Mucosa of descending colon (tissue), 3 donors: ENCODE measurements around the gene TMEM109. TPM values are rescaled to one million over a fixed set of nuclear protein-coding genes. Genes with fewer than 3 reads are reported as not detected.

Experiments
- ATAC-seq: fragments of 200-7000 bp; cut with Tn5 transposase; one replicate; pipeline ENCODE4 v1.9.1; 2020; ENCODE audit warnings: mild to moderate bottlenecking, moderate library complexity
- DNase-seq, 3 donors: peaks; one replicate each; pipeline ENCODE4 v3.0.0-alpha.2; 2020
- H3K36me3 ChIP-seq: fragments of 200-600 bp; one replicate; pipeline ENCODE4 v1.8.0; 2021; ENCODE audit warnings: low read depth, mild to moderate bottlenecking
- H3K4me1 ChIP-seq: fragments of 200-600 bp; one replicate; pipeline ENCODE4 v1.8.0; 2021; ENCODE audit warnings: low read depth, mild to moderate bottlenecking
- H3K4me3 ChIP-seq: fragments of 200-600 bp; one replicate; pipeline ENCODE4 v1.8.0; 2021; ENCODE audit warnings: mild to moderate bottlenecking
- H3K9me3 ChIP-seq: fragments of 200-600 bp; one replicate; pipeline ENCODE4 v1.8.0; 2021; ENCODE audit warnings: mild to moderate bottlenecking
- intact Hi-C, 2 donors: fragments of 100-400 bp; cut with DNase I in 1 of 2; cut with micrococcal nuclease in 1 of 2; formaldehyde crosslinking; loops; one replicate each; pipeline versions ENCODE4 v1.11.0 to v1.11.1; 2022; cut with DNase I, micrococcal nuclease
- total RNA-seq, 3 donors: library from RNA; stranded (reverse); fragmentation: NEBNext Ultra II Directional in 2 of 3; extraction: Animal tissue kit (Norgen Biotek cat#: 25700) in 2 of 3; gene quantifications; one replicate each; pipeline versions ENCODE4 v1.2.1 to v1.2.4, GENCODE V29; 2021 to 2023
- TF ChIP-seq, protein P1 (sequence below): fragments of 200-600 bp; IDR thresholded peaks from one replicate; pipeline ENCODE4 v1.8.0; 2022; ENCODE audit warnings: antibody characterized with exemption, mild to moderate bottlenecking
- donor health status: DM: no; HTN: no; CAD: no; lungs with moderate emphysema.
- donor health status: DM: no; HTN: no; CAD: no.
- donor health status: DM: no; HTN: yes; CAD: no.

The TMEM109 gene
- total RNA-seq, 3 donors from 2014 or later = 35.8 to 95.2 (median 46.6) TPM

DNA sequence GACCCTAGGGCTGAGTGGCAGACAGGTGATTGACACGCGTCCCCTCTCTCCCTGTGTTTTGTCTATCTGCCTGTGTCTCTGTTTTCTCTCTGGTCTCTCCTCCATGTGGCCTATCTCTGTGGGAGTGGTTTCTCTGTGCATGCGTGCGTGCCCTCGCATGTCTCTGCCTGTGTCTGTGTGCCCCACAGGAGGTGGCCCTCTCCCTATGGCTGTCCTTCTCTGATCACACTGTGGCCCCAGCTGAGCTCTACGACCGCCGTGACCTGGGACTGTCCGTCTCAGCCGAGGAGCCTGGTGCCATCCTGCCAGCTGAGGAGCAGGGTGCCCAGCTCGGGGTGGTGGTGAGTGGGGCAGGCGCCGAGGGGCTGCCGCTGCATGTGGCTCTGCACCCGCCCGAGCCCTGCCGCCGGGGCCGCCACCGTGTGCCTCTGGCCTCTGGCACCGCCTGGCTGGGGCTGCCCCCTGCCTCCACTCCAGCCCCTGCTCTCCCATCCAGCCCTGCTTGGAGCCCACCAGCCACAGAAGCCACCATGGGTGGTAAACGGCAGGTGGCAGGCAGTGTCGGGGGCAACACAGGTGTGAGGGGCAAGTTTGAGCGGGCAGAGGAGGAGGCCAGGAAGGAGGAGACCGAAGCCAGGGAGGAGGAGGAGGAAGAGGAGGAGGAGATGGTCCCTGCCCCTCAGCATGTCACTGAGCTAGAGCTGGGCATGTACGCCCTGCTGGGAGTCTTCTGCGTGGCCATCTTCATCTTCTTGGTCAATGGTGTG is 21.9 kb downstream of the TMEM109 start:
- no peaks in the 10 kb centered on the region for H3K9me3 ChIP-seq
- H3K4me3 ChIP-seq = no peak overlapping the region
- H3K4me1 ChIP-seq = no peaks in the 10 kb centered on the region
- no peak for DNase-seq
- intact Hi-C loops = no loop called here
- TF ChIP-seq, protein P1, sequence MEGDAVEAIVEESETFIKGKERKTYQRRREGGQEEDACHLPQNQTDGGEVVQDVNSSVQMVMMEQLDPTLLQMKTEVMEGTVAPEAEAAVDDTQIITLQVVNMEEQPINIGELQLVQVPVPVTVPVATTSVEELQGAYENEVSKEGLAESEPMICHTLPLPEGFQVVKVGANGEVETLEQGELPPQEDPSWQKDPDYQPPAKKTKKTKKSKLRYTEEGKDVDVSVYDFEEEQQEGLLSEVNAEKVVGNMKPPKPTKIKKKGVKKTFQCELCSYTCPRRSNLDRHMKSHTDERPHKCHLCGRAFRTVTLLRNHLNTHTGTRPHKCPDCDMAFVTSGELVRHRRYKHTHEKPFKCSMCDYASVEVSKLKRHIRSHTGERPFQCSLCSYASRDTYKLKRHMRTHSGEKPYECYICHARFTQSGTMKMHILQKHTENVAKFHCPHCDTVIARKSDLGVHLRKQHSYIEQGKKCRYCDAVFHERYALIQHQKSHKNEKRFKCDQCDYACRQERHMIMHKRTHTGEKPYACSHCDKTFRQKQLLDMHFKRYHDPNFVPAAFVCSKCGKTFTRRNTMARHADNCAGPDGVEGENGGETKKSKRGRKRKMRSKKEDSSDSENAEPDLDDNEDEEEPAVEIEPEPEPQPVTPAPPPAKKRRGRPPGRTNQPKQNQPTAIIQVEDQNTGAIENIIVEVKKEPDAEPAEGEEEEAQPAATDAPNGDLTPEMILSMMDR = no peak
- no peaks in the 10 kb centered on the region for H3K36me3 ChIP-seq
- peak; percentile 7 for ATAC-seq

DNA sequence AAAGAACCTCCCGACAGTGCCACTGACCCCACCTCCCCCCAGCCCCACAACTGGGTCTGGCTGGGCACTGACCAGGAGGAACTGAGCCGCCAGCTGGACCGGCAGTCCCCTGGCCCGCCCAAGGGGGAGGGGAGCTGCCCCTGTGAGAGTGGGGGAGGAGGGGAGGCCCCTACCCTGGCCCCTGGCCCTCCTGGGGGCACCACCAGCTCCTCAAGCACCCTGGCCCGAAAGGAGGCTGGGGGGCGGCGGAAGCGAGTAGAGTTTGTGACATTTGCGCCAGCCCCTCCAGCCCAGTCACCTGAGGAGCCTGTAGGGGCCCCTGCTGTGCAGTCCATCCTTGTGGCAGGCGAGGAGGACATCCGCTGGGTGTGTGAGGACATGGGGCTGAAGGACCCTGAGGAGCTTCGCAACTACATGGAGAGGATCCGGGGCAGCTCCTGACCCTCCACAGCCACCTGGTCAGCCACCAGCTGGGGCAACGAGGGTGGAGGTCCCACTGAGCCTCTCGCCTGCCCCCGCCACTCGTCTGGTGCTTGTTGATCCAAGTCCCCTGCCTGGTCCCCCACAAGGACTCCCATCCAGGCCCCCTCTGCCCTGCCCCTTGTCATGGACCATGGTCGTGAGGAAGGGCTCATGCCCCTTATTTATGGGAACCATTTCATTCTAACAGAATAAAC is 22.6 kb downstream of the TMEM109 start:
- H3K4me3 ChIP-seq = no peak overlapping the region
- H3K9me3 ChIP-seq = no peaks in the 10 kb centered on the region
- no peak for DNase-seq
- no peaks in the 10 kb centered on the region for H3K36me3 ChIP-seq
- H3K4me1 ChIP-seq = no peaks in the 10 kb centered on the region
- ATAC-seq = no peak
- intact Hi-C loops = no loop called here
- TF ChIP-seq, protein P1 = no peak

DNA sequence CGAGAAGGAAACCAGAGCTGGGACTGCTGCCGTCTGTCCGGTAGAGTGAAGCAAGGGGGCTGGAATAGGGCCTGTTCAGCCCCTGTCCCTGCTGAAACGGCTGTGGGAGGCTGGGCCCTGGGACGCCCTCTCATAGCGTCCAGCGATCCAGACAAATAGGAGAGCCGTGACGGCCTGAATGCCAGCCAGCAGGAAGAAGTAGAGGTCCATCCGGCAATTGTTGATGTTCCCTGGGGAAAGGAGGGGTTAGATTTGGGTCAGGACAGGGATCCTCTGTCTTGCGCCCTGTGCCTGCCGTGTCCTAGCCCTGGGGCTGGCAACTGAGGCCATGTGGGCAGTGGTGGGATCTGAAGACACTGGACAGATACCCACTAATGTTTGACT is 23.2 kb downstream of the TMEM109 start:
- intact Hi-C loops = no loop called here

DNA sequence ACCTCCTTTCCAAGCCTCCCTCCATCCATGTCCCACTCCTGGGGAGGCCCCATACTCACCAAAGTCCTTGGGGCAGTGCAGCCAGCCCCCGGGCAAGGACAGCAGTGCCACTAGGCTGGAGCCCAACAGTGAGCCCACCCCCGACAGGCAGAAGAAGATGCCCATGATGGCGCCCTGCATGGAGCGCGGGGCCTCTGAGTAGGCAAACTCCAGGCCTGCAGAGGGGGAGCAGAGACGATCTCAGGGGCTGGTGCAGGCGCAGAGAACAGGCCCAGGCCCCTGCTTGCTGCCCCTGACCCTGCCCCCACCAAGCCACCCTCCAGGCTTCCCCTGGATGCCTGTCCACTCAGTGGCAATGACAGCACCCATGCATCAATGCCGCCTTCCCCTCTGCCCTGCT is 23.9 kb downstream of the TMEM109 start:
- TF ChIP-seq, protein P1 = no peak
- no peak overlapping the region for H3K4me3 ChIP-seq
- intact Hi-C loops = no loop called here
- ATAC-seq (no peak), DNase-seq (no peak)
- no peaks in the 10 kb centered on the region for H3K36me3 ChIP-seq
- no peaks in the 10 kb centered on the region for H3K9me3 ChIP-seq
- no peaks in the 10 kb centered on the region for H3K4me1 ChIP-seq

More for the DNA sequence above, 23.2 kb downstream of the TMEM109 start:
- no peak overlapping the region for H3K4me3 ChIP-seq
- no peaks in the 10 kb centered on the region for H3K9me3 ChIP-seq
- no peak for DNase-seq
- ATAC-seq = no peak
- H3K36me3 ChIP-seq = no peaks in the 10 kb centered on the region
- H3K4me1 ChIP-seq = no peaks in the 10 kb centered on the region
- TF ChIP-seq, protein P1 = no peak

DNA sequence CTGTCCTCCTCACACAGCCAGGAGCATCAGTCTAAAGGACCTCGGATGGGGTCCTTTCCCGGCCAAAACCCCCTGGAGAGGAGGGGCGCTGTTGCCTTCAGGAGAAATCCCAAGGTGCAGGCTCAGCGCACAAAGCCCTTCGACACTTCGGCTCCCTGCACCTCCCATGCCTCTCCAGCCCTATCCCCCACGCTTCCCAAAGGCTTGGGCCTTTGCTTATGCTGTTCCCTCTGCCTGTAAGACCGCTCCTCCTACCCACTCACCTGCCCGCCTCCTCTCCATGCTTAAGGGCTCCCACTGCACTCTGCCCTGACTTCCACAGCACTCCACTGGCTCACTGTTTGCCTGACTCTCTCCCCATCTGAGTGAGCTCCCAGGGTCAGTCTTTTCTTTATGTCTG is 24.5 kb downstream of the TMEM109 start:
- no peaks in the 10 kb centered on the region for H3K9me3 ChIP-seq
- no peak for ATAC-seq
- intact Hi-C loops = no loop called here
- H3K4me1 ChIP-seq = peaks cover 2% of the 10 kb centered on the region
- no peaks in the 10 kb centered on the region for H3K36me3 ChIP-seq
- no peak overlapping the region for H3K4me3 ChIP-seq
- DNase-seq = no peak
- TF ChIP-seq, protein P1 = no peak
